H9 (cell line): ENCODE results near the gene CLCN6. TPM values are rescaled to one million over a fixed set of nuclear protein-coding genes. Genes with fewer than 3 reads are reported as not detected.

Experiments
- DNase-seq: peaks from one replicate; pipeline ENCODE4 v3.0.0-alpha.2; 2017
- H2AFZ ChIP-seq: one replicate; pipeline ENCODE4 v1.6.1; 2013; ENCODE audit warnings: mild to moderate bottlenecking, low read length, control low read depth, moderate library complexity
- H2AK5ac ChIP-seq: 2 replicates; pipeline ENCODE4 v1.6.1; 2013; ENCODE audit warnings: low read length, control low read depth, mixed read lengths; ENCODE audit not compliant: insufficient read length
- H2BK120ac ChIP-seq: one replicate; pipeline ENCODE4 v1.6.1; 2013; ENCODE audit warnings: low read depth, mild to moderate bottlenecking, low read length, control low read depth, inconsistent platforms; ENCODE audit not compliant: poor library complexity, severe bottlenecking
- H2BK12ac ChIP-seq: 2 replicates; pipeline ENCODE4 v1.6.1; 2013; ENCODE audit warnings: low read length, control low read depth, mixed read lengths, low read depth; ENCODE audit not compliant: insufficient read length
- H2BK15ac ChIP-seq: 2 replicates; pipeline ENCODE4 v1.6.1; 2013; ENCODE audit warnings: low read depth, low read length, control low read depth
- H2BK20ac ChIP-seq: one replicate; pipeline ENCODE4 v1.6.1; 2013; ENCODE audit warnings: low read depth, mild to moderate bottlenecking, low read length, control low read depth, inconsistent platforms; ENCODE audit not compliant: poor library complexity, severe bottlenecking
- H2BK5ac ChIP-seq: 2 replicates; pipeline ENCODE4 v1.6.1; 2013; ENCODE audit warnings: low read length, control low read depth, mixed read lengths; ENCODE audit not compliant: insufficient read length
- H3K14ac ChIP-seq: 2 replicates; pipeline ENCODE4 v1.6.1; 2013; ENCODE audit warnings: low read length, control low read depth; ENCODE audit not compliant: insufficient read depth
- H3K18ac ChIP-seq: 2 replicates; pipeline ENCODE4 v1.6.1; 2013; ENCODE audit warnings: low read depth, mild to moderate bottlenecking, mixed read lengths, low read length, control low read depth; ENCODE audit not compliant: insufficient read length
- H3K23ac ChIP-seq: 2 replicates; pipeline ENCODE4 v1.6.1; 2013; ENCODE audit warnings: low read length, control low read depth, mixed read lengths, low read depth; ENCODE audit not compliant: insufficient read length
- H3K23me2 ChIP-seq: 2 replicates; pipeline ENCODE4 v1.6.1; 2013; ENCODE audit warnings: low read depth, mild to moderate bottlenecking, mixed read lengths, low read length, control low read depth; ENCODE audit not compliant: insufficient read length, poor library complexity, severe bottlenecking
- H3K27ac ChIP-seq: 2 replicates; pipeline ENCODE4 v1.5.1; 2013; ENCODE audit warnings: low read length, control low read depth, mixed read lengths, low read depth; ENCODE audit not compliant: insufficient read length
- H3K27me3 ChIP-seq: 2 replicates; pipeline ENCODE4 v1.6.1; 2013; ENCODE audit warnings: low read length, control low read depth, inconsistent platforms; ENCODE audit not compliant: insufficient read depth
- H3K4ac ChIP-seq: 2 replicates; pipeline ENCODE4 v1.6.1; 2013; ENCODE audit warnings: low read depth, mild to moderate bottlenecking, control low read depth, inconsistent platforms, low read length, moderate library complexity
- H3K4me1 ChIP-seq: 2 replicates; pipeline ENCODE4 v1.6.1; 2013; ENCODE audit warnings: low read length, control low read depth, inconsistent platforms; ENCODE audit not compliant: insufficient read depth
- H3K4me2 ChIP-seq: 2 replicates; pipeline ENCODE4 v1.6.1; 2013; ENCODE audit warnings: low read length, control low read depth, mixed read lengths; ENCODE audit not compliant: insufficient read length, insufficient read depth
- H3K56ac ChIP-seq: 2 replicates; pipeline ENCODE4 v1.6.1; 2013; ENCODE audit warnings: low read depth, mild to moderate bottlenecking, mixed read lengths, low read length, control low read depth; ENCODE audit not compliant: insufficient read length
- H3K79me1 ChIP-seq: 2 replicates; pipeline ENCODE4 v1.6.1; 2013; ENCODE audit warnings: low read depth, mild to moderate bottlenecking, moderate library complexity, low read length, control low read depth, inconsistent platforms; ENCODE audit not compliant: insufficient read depth, poor library complexity, severe bottlenecking
- H3K79me2 ChIP-seq: 2 replicates; pipeline ENCODE4 v1.6.1; 2013; ENCODE audit warnings: low read length, control low read depth, inconsistent platforms; ENCODE audit not compliant: insufficient read depth
- H3K9ac ChIP-seq: 2 replicates; pipeline ENCODE4 v1.6.1; 2013; ENCODE audit warnings: low read length, control low read depth, mixed read lengths; ENCODE audit not compliant: insufficient read length; ENCODE audit errors: extremely low read depth
- H3K9me3 ChIP-seq: one replicate; pipeline ENCODE4 v1.6.1; 2013; ENCODE audit warnings: low read depth, low read length, inconsistent platforms; ENCODE audit not compliant: control insufficient read depth
- H3T11ph ChIP-seq: one replicate; pipeline ENCODE4 v1.6.1; 2013; ENCODE audit warnings: mild to moderate bottlenecking, low read length, control low read depth, inconsistent platforms
- H4K20me1 ChIP-seq: one replicate; pipeline ENCODE4 v1.6.1; 2013; ENCODE audit not compliant: control insufficient read depth, insufficient read length, insufficient read depth
- H4K5ac ChIP-seq: 2 replicates; pipeline ENCODE4 v1.6.1; 2013; ENCODE audit warnings: low read depth, mild to moderate bottlenecking, mixed read lengths, low read length, control low read depth; ENCODE audit not compliant: insufficient read length
- H4K8ac ChIP-seq: replicated peaks from 2 replicates; pipeline ENCODE4 v1.6.1; 2013; ENCODE audit warnings: low read length, control low read depth, mixed read lengths, low read depth; ENCODE audit not compliant: insufficient read length
- H4K91ac ChIP-seq: 2 replicates; pipeline ENCODE4 v1.6.1; 2013; ENCODE audit warnings: low read depth, mild to moderate bottlenecking, moderate library complexity, mixed read lengths, low read length, control low read depth; ENCODE audit not compliant: insufficient read length
- H3K27ac Mint-ChIP-seq, 3 experiments: 2 replicates in 2 of 3; 3 replicates in 1 of 3; pipeline ENCODE4 v1.8.0; 2020 to 2021; ENCODE audit warnings: mixed read lengths in 3 of 3, mild to moderate bottlenecking in 1 of 3, moderate library complexity in 1 of 3
- H3K27me3 Mint-ChIP-seq: 2 replicates; pipeline ENCODE4 v1.8.0; 2021; ENCODE audit warnings: low read depth, mild to moderate bottlenecking, moderate library complexity, mixed read lengths
- H3K36me3 Mint-ChIP-seq, 3 experiments: 2 replicates in 2 of 3; 3 replicates in 1 of 3; pipeline ENCODE4 v1.8.0; 2020 to 2021; ENCODE audit warnings: low read depth in 3 of 3, mixed read lengths in 3 of 3; ENCODE audit not compliant: insufficient read depth in 1 of 3
- H3K4me1 Mint-ChIP-seq, 2 experiments: 2 replicates each; pipeline ENCODE4 v1.8.0; 2020; ENCODE audit warnings: mixed read lengths in 2 of 2
- H3K4me3 Mint-ChIP-seq, 2 experiments: 2 replicates in 1 of 2; 3 replicates in 1 of 2; pipeline ENCODE4 v1.8.0; 2020 to 2021; ENCODE audit warnings: mild to moderate bottlenecking in 2 of 2, mixed read lengths in 2 of 2, moderate library complexity in 1 of 2
- H3K9me3 Mint-ChIP-seq, 2 experiments: 2 replicates in 1 of 2; 3 replicates in 1 of 2; pipeline ENCODE4 v1.8.0; 2020; ENCODE audit warnings: mild to moderate bottlenecking in 2 of 2, mixed read lengths in 2 of 2, moderate library complexity in 1 of 2
- CTCF ChIP-seq: fragments of 200-600 bp; sonication (generic); conservative IDR thresholded peaks from 3 replicates; pipeline ENCODE4 v1.8.0; 2021; ENCODE audit warnings: antibody characterized with exemption, mild to moderate bottlenecking
- WGBS: extraction: QIAGEN DNeasy Blood & Tissue Kit; methylation state at CpG from one replicate; pipeline ENCODE4 v1.1.7; 2013; ENCODE audit warnings: missing lambda C conversion rate, low lambda C conversion rate, mixed read lengths; ENCODE audit not compliant: insufficient read length; ENCODE audit errors: extremely low coverage; 5-methylcytosine and 5-hydroxymethylcytosine counted together
- total RNA-seq: library from RNA; stranded (reverse); gene quantifications from 2 replicates; pipeline ENCODE4 v1.2.1, GENCODE V29; 2021

Gene CLCN6
- total RNA-seq, 1 experiment from 2014 or later, result 20.5 TPM

GRCh38 chr1:11764115-11764514 is 41.9 kb upstream of the CLCN6 start:
- no peak overlapping the region for H3K27ac Mint-ChIP-seq
- no peaks in the 10 kb centered on the region for H3K36me3 Mint-ChIP-seq
- Histone ChIP-seq H4K91ac (no peak overlapping the region), H3K27me3 (peaks cover 16% of the 10 kb centered on the region; the same call in 1 of the 2 replicates), H4K20me1 (no peaks in the 10 kb centered on the region), H3K79me2 (no peaks in the 10 kb centered on the region), H3K9me3 (no peaks in the 10 kb centered on the region), H2BK120ac (no peak overlapping the region), H2BK15ac (no peak overlapping the region), H3K56ac (no peak overlapping the region), H2AFZ (no peak overlapping the region), H2BK12ac (no peak overlapping the region), H3K4me2 (no peak overlapping the region), H3K18ac (no peak overlapping the region), H3K4ac (no peak overlapping the region), H3K23ac (no peak overlapping the region), H3K4me1 (no peaks in the 10 kb centered on the region), H3T11ph (no peak overlapping the region), H3K79me1 (no peaks in the 10 kb centered on the region), H3K27ac (no peak overlapping the region), H4K5ac (no peak overlapping the region), H3K23me2 (no peaks in the 10 kb centered on the region), H3K9ac (no peak overlapping the region), H4K8ac (no peak overlapping the region), H2BK5ac (no peak overlapping the region), H2AK5ac (no peak overlapping the region), H2BK20ac (no peak overlapping the region), H3K14ac (no peak overlapping the region)
- H3K27me3 Mint-ChIP-seq, result peaks cover 74% of the 10 kb centered on the region
- TF ChIP-seq CTCF, result no peak
- no peak overlapping the region for H3K4me3 Mint-ChIP-seq
- no CpG with 5 or more reads among the region's 3 CpGs for WGBS
- no peak for DNase-seq
- H3K4me1 Mint-ChIP-seq, result peaks cover 10 to 18% of the 10 kb centered on the region in 2 experiments
- peaks cover 0 to 3% of the 10 kb centered on the region in 2 experiments; a peak in 2 of 5 replicates for H3K9me3 Mint-ChIP-seq
